Spleen (tissue), 11 donors: ENCODE measurements around the gene CHST13. TPM values are rescaled to one million over a fixed set of nuclear protein-coding genes. Genes with fewer than 3 reads are reported as not detected.

Experiments used
- DNase-seq: peaks from one replicate; pipeline ENCODE4 v3.0.0-alpha.2; 2020
- H3K27ac ChIP-seq, 8 donors: fragments of 200-600 bp; sonication (generic) in 7 of 8; 1 replicate in 4 of 8; 2 replicates in 4 of 8; pipeline versions ENCODE4 v1.5.0 to v1.8.0; 2016 to 2021; ENCODE audit warnings: inconsistent platforms in 4 of 8, mild to moderate bottlenecking in 4 of 8, moderate library complexity in 1 of 8
- H3K27me3 ChIP-seq, 7 donors: fragments of 200-600 bp; sonication (generic) in 6 of 7; replicated peaks in 1 of 7; 1 replicate in 4 of 7; 2 replicates in 3 of 7; pipeline versions ENCODE4 v1.5.0 to v1.8.0; 2016 to 2021; ENCODE audit warnings: inconsistent platforms in 3 of 7, mild to moderate bottlenecking in 1 of 7
- H3K36me3 ChIP-seq, 6 donors: fragments of 200-600 bp; sonication (generic) in 5 of 6; 1 replicate in 4 of 6; 2 replicates in 2 of 6; pipeline versions ENCODE4 v1.5.0 to v1.8.0; 2016 to 2021; ENCODE audit warnings: inconsistent platforms in 2 of 6
- H3K4me1 ChIP-seq, 6 donors: fragments of 200-600 bp; sonication (generic) in 5 of 6; 1 replicate in 3 of 6; 2 replicates in 3 of 6; pipeline versions ENCODE4 v1.5.0 to v1.8.0; 2016 to 2021; ENCODE audit warnings: inconsistent platforms in 3 of 6
- H3K4me3 ChIP-seq, 8 donors: fragments of 200-600 bp; sonication (generic) in 7 of 8; 1 replicate in 4 of 8; 2 replicates in 4 of 8; pipeline versions ENCODE4 v1.5.0 to v1.8.0; 2016 to 2021; ENCODE audit warnings: inconsistent platforms in 4 of 8, mild to moderate bottlenecking in 4 of 8, moderate library complexity in 2 of 8
- H3K9me3 ChIP-seq, 8 donors: fragments of 200-600 bp; sonication (generic) in 7 of 8; 1 replicate in 4 of 8; 2 replicates in 4 of 8; pipeline versions ENCODE4 v1.5.0 to v1.8.0; 2016 to 2021; ENCODE audit warnings: inconsistent platforms in 4 of 8
- POLR2A ChIP-seq, 3 donors: fragments of 450-650 bp; IDR thresholded peaks; one replicate each; pipeline ENCODE4 v1.5.1; 2017; ENCODE audit warnings: antibody characterized with exemption in 3 of 3, mild to moderate bottlenecking in 1 of 3
- POLR2AphosphoS5 ChIP-seq, 3 donors: sonication (generic); formaldehyde crosslinking; IDR thresholded peaks; one replicate each; pipeline ENCODE4 v1.5.1; 2017; ENCODE audit warnings: antibody characterized with exemption in 3 of 3
- WGBS, 5 donors: extraction: QIAGEN DNeasy Blood & Tissue Kit in 3 of 5; methylation state at CpG; one replicate each; pipeline versions ENCODE4 v1.1.5 to v1.1.7; 2013 to 2018; 5-methylcytosine and 5-hydroxymethylcytosine counted together
- intact Hi-C: fragments of 100-400 bp; cut with DNase I; formaldehyde crosslinking; loops from one replicate; pipeline ENCODE4 v1.15.0; 2023; ENCODE audit warnings: low total_unique reads
- polyA plus RNA-seq, 3 donors: library from polyadenylated mRNA; stranded (reverse); fragments of 200-250 nt; gene quantifications; one replicate each; pipeline ENCODE4 v1.2.1, GENCODE V29; 2013
- total RNA-seq, 7 donors: library from RNA; depleted of rRNA in 3 of 7; stranded (reverse); fragments of >200 nt in 3 of 7; fragmentation: NEBNext Ultra II Directional in 4 of 7; extraction: Animal tissue kit (Norgen Biotek cat#: 25700) in 4 of 7; gene quantifications; one replicate each; pipeline versions ENCODE4 v1.1.0 to v1.2.1, GENCODE V29; 2016 to 2021
- TF ChIP-seq, protein P1 (sequence below), 11 experiments: fragments of 200-600 bp in 7 of 11; fragments of 450-650 bp in 4 of 11; sonication (generic) in 4 of 11; IDR thresholded peaks in 8 of 11; conservative IDR thresholded peaks in 3 of 11; 1 replicate in 7 of 11; 2 replicates in 4 of 11; pipeline versions ENCODE4 v1.4.0 to v1.8.0; 2016 to 2021; ENCODE audit warnings: antibody characterized with exemption in 11 of 11, inconsistent platforms in 4 of 11, mild to moderate bottlenecking in 1 of 11
- donor health status: healthy with polysubstance abuse.
- donor health status: DM: no; HTN: no; CAD: no; lungs with moderate emphysema.
- donor health status: DM: no; HTN: no; CAD: no.
- donor health status: Bipolar disorder and iron deficiency.
- donor health status: healthy.
- donor health status: DM: no; HTN: no; CAD: no.
- donor health status: DM: yes; HTN: yes; CAD: no.

The CHST13 gene
- total and polyA plus RNA-seq, 10 donors, result 0.26 to 11.2 (median 2.9) TPM

DNA sequence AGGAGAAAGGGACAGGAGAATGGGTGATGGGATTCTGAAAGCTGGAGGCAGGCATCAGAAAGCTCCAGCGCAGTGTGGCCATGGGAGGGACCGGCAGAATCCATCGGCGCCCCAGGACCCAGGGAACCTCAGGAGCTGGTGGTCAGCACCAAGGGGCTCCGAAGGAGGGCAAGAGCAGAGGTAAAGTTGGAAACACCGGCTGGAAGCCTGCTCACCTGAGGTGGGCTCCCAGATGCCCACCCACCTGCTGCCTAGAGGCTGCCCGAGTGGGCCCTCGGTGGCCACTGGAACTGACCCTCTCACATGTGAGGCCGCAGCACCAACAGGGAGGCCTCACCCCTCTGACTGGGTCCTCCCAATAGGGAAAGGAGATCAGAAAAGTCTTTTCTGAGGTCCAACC lies 38.0 kb upstream of the CHST13 start:
- H3K36me3 ChIP-seq, result no peaks in the 10 kb centered on the region
- no peak overlapping the region for H3K4me3 ChIP-seq
- DNase-seq, result peak; percentile 46
- intact Hi-C loops, result no loop called here
- peaks cover 9 to 80% (median 44%) of the 10 kb centered on the region in 6 donors for H3K4me1 ChIP-seq
- H3K27ac ChIP-seq, result peak overlapping the region in 6 of 8 donors; percentile 49 to 86 (median 74)
- no peaks in the 10 kb centered on the region for H3K9me3 ChIP-seq
- 88 to 98% (median 96%) methylated on average over 8 to 9 of the region's 9 CpGs for WGBS, 5 donors
- no peak for TF ChIP-seq POLR2A (IDR thresholded peaks at IDR 0.05)
- TF ChIP-seq, protein P1, sequence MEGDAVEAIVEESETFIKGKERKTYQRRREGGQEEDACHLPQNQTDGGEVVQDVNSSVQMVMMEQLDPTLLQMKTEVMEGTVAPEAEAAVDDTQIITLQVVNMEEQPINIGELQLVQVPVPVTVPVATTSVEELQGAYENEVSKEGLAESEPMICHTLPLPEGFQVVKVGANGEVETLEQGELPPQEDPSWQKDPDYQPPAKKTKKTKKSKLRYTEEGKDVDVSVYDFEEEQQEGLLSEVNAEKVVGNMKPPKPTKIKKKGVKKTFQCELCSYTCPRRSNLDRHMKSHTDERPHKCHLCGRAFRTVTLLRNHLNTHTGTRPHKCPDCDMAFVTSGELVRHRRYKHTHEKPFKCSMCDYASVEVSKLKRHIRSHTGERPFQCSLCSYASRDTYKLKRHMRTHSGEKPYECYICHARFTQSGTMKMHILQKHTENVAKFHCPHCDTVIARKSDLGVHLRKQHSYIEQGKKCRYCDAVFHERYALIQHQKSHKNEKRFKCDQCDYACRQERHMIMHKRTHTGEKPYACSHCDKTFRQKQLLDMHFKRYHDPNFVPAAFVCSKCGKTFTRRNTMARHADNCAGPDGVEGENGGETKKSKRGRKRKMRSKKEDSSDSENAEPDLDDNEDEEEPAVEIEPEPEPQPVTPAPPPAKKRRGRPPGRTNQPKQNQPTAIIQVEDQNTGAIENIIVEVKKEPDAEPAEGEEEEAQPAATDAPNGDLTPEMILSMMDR (IDR thresholded peaks at IDR 0.05 in 8 of 11, conservative IDR thresholded peaks at IDR 0.05 in 3 of 11), result no peak
- TF ChIP-seq POLR2AphosphoS5 (IDR thresholded peaks at IDR 0.05), result no peak
- no peaks in the 10 kb centered on the region for H3K27me3 ChIP-seq

DNA sequence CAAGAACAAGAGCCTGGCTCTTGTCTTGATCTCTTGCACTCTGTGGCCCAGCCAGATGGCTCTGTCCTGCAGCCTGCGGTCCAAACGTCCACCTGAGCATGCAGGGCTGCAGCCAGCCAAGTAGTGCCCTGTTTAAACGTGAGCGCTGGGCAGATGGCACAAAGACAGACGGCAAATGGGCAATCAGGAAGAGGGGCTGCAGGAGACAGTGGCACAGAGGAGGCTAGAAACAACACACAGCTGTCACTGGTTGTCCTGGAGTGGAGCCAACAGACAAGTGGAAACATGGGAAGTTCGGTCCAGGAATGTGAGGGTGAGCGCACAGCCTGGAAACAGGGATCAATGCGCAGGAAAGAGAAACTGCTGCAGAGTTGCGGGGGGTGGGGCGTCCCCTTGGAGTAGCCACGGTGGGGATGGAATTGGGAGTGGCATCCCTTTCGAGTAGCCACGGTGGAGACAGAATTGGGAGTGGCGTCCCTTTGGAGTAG lies 37.6 kb upstream of the CHST13 start:
- Histone ChIP-seq H3K36me3 (no peaks in the 10 kb centered on the region), H3K27me3 (no peaks in the 10 kb centered on the region), H3K9me3 (no peaks in the 10 kb centered on the region), H3K4me1 (peaks cover 9 to 83% (median 47%) of the 10 kb centered on the region in 6 donors), H3K4me3 (no peak overlapping the region), H3K27ac (peak overlapping the region in 6 of 8 donors; percentile 59 to 86 (median 76))
- TF ChIP-seq, protein P1 (IDR thresholded peaks at IDR 0.05 in 8 of 11, conservative IDR thresholded peaks at IDR 0.05 in 3 of 11), result no peak
- TF ChIP-seq POLR2A (IDR thresholded peaks at IDR 0.05) (no peak), POLR2AphosphoS5 (IDR thresholded peaks at IDR 0.05) (no peak)
- intact Hi-C loops, result no loop called here
- peak; percentile 69 for DNase-seq
- WGBS, 5 donors, result 62 to 77% (median 69%) methylated on average over 14 of the region's 14 CpGs

DNA sequence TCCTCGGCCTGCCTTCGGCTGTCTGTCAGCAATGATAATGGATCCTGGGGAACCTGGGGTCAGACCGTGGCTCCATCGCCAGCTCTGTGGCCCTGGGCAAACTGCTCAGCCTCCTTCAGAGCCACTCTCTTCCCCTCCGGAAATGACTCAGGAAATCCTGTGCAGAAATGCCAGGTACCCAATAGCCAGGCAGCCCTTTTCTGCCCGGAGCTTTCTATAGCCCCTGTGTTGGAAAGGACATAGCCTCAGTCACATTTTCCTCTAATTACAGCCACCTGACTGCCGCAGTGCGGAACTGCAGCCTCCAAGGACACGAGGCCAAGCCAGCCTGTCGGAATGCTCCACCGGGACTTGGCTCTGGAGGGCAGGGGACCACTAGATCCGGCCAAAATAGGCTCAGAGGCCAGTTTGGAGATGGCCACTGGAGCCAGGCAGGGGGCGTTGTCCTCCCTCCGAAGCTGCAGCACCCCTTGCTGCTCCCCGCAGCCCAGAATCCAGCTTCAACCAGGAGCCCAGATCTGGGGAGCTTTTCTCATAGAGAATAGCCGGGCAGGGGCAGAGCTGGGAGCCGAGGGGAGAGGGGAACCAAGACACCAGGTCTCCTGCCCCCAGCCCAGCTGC lies 36.7 kb upstream of the CHST13 start:
- no peak for TF ChIP-seq POLR2A (IDR thresholded peaks at IDR 0.05)
- TF ChIP-seq, protein P1 (IDR thresholded peaks at IDR 0.05 in 8 of 11, conservative IDR thresholded peaks at IDR 0.05 in 3 of 11), result peak in 9 of 11 experiments; percentile 8 to 57 (median 41)
- peak; percentile 52 to 69 (median 61) for TF ChIP-seq POLR2AphosphoS5 (IDR thresholded peaks at IDR 0.05)
- Histone ChIP-seq H3K4me3 (peak overlapping the region in 1 of 8 donors; percentile 1), H3K27ac (peak overlapping the region in 7 of 8 donors; percentile 48 to 86 (median 76)), H3K27me3 (no peaks in the 10 kb centered on the region), H3K36me3 (no peaks in the 10 kb centered on the region), H3K4me1 (peaks cover 9 to 78% (median 46%) of the 10 kb centered on the region in 6 donors), H3K9me3 (no peaks in the 10 kb centered on the region)
- 35 to 41% (median 37%) methylated on average over 16 to 17 of the region's 17 CpGs for WGBS, 5 donors
- intact Hi-C loops, result no loop called here
- peak; percentile 84 for DNase-seq

DNA sequence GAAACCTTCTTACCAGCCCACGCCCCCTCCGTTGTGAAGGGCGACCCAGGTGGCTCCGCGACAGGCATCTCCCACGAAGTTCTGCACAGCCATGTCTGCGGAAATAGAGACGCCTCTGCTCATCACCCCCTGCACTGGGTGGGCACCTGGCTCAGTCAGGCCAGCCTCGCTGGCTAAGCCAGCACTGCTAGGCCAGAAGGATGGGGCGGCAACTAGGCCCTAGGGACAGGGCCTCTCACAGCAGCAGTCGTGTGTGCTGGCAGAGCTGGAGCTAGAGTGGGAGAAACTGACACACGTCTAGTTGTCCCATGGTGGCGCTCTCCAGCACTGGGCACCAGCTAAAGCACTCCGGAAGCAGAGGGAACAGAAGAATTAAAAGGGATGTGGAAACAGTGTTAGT lies 35.8 kb upstream of the CHST13 start:
- Histone ChIP-seq H3K4me3 (no peak overlapping the region), H3K27me3 (no peaks in the 10 kb centered on the region), H3K27ac (peak overlapping the region in 6 of 8 donors; percentile 59 to 86 (median 76)), H3K36me3 (no peaks in the 10 kb centered on the region), H3K9me3 (no peaks in the 10 kb centered on the region), H3K4me1 (peaks cover 9 to 78% (median 46%) of the 10 kb centered on the region in 6 donors)
- TF ChIP-seq POLR2A (IDR thresholded peaks at IDR 0.05) (no peak), POLR2AphosphoS5 (IDR thresholded peaks at IDR 0.05) (no peak)
- TF ChIP-seq, protein P1 (IDR thresholded peaks at IDR 0.05 in 8 of 11, conservative IDR thresholded peaks at IDR 0.05 in 3 of 11), result no peak
- 77 to 85% (median 85%) methylated on average over 13 to 14 of the region's 14 CpGs for WGBS, 5 donors
- intact Hi-C loops, result no loop called here
- peak; percentile 74 for DNase-seq
